ENCODE results near the gene PDXK. TPM values are rescaled to one million over a fixed set of nuclear protein-coding genes. Genes with fewer than 3 reads are reported as not detected.

Gene PDXK
- total and polyA plus RNA-seq, 2 of the 8 experiments (the other 6 are each of a cell fraction or from before 2014, with no cell fraction given): 78.0 to 112 TPM

DNA sequence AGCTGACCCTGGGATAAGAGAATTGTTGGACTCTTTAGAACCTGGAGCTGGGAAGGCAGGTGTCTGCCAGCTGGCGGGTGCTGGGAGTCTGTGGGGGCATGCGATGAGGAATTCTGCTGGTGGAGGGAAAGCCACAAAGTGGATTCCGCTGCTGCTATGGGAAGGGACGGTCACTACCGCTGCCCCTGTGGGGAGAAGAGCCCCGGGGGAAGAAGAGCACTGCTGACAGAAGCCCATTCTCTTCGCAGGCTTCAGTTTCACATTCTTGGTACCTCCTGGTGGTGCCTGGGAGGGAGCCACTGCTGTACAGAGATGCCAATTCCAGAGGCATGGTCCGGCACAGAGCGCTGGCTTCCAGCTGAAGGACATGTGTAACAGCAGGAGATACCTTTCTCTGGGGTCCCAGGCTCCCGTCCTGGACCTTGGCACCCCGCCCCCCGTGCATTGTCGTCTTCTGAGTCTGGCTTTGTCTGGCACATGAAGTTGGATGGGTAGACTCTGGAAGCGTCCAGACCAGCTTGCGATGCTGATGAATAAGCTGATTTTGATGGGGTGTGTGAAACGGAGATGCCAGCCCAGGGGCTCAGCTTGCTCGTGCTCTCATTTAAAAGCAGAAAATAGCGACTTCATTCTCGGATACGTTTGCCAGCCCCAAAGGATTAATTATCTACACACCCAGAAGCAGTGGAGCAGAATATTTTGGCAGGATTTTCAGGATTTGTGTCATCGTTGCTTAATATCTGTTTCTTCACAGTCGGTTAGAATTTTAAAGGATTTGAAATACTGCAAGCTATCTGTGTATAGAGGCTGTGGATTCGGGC is 13.2 kb downstream of the PDXK start (continued):
- TF ChIP-seq HDAC2 (IDR thresholded peaks at IDR 0.05; ENCODE audit: borderline replicate concordance in 1 of 2, low read depth in 2 of 2, low read length in 2 of 2) (no peak), CBX8 (IDR thresholded peaks at IDR 0.05; ENCODE audit: borderline replicate concordance, low read depth, low read length) (no peak), SRF (IDR thresholded peaks at IDR 0.05; ENCODE audit: low read depth, low read length) (no peak), ASH2L (IDR thresholded peaks at IDR 0.05; ENCODE audit: low read length) (no peak), NANOG (IDR thresholded peaks at IDR 0.05; ENCODE audit: insufficient read depth, low read depth, low read length, poor library complexity, severe bottlenecking) (no peak)
- TF ChIP-seq, protein P1, sequence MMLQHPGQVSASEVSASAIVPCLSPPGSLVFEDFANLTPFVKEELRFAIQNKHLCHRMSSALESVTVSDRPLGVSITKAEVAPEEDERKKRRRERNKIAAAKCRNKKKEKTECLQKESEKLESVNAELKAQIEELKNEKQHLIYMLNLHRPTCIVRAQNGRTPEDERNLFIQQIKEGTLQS (IDR thresholded peaks at IDR 0.05; ENCODE audit: insufficient read depth, low read depth, low read length): no peak

Measured in H1 (cell line).